ENCODE measurements around the gene TMEM131L. TPM values are rescaled to one million over a fixed set of nuclear protein-coding genes. Genes with fewer than 3 reads are reported as not detected.
A peak's percentile ranks its signal among the peaks of the same experiment; 100 is the strongest.

The TMEM131L gene
- total RNA-seq, 1 experiment from 2014 or later: 14.6 TPM

DNA sequence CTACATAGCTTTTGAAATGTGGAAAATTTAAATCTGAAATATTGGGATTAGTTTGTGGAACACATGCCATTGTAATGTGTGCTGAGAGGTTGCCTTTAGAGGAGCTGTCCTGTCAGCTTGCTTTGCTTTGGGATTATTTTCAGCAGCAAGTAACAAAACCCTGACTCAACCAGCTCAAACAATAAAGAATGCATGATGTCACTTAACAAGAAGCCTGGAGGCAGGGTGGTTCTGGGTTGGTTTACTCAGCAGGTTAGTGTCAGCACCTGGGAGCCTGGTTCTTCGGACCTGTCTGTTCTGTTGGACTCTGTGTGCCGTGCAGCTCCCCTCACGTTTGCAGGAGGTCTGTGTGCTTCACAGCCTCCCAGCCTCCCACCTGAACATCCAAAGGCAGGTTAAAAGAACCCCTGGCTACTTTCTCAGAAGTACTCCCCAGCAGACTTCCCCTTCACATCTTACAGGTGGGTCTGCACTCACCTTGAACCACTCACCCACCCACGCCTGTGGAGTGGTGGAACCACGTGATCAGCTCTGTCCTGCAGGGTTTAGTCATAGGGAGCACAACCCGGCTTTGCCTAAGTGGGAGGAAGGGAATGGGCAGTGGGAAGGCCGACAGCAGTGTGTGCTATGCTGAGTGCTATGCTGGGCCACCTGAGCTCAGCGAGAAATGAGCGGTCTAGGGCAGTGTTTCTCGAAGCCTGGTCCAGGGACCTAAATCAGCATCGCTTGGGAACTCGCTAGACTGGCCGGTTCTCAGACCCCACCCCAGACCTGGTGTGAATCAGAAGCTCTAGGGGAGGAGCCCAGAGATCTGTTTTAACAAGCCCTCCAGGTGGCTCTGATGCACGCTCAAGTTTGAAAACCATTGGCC, 20.4 kb downstream of the TMEM131L start:
- no peak overlapping the region for H3K23ac ChIP-seq (ENCODE audit: insufficient read length, low read depth, low read length)
- H3K4me3 Mint-ChIP-seq: no peak overlapping the region
- H3K4me2 ChIP-seq (ENCODE audit: insufficient read depth, insufficient read length, low read length): no peak overlapping the region
- no peak overlapping the region for H2AK5ac ChIP-seq (ENCODE audit: insufficient read length, low read length)
- peak; percentile 58 for DNase-seq
- no peak overlapping the region for H3K18ac ChIP-seq (ENCODE audit: insufficient read length, low read depth, low read length)
- H2BK15ac ChIP-seq (ENCODE audit: low read depth, low read length): no peak overlapping the region
- H3K27ac Mint-ChIP-seq: peak overlapping the region; percentile 65 to 97 (median 86); a peak in 6 of 7 replicates
- H4K91ac ChIP-seq (ENCODE audit: insufficient read length, low read depth, low read length): no peak overlapping the region
- no peaks in the 10 kb centered on the region for H3K23me2 ChIP-seq (ENCODE audit: insufficient read length, low read depth, low read length, poor library complexity, severe bottlenecking)
- no peak overlapping the region for H3K27ac ChIP-seq (ENCODE audit: insufficient read length, low read depth, low read length)
- TF ChIP-seq, protein P1, sequence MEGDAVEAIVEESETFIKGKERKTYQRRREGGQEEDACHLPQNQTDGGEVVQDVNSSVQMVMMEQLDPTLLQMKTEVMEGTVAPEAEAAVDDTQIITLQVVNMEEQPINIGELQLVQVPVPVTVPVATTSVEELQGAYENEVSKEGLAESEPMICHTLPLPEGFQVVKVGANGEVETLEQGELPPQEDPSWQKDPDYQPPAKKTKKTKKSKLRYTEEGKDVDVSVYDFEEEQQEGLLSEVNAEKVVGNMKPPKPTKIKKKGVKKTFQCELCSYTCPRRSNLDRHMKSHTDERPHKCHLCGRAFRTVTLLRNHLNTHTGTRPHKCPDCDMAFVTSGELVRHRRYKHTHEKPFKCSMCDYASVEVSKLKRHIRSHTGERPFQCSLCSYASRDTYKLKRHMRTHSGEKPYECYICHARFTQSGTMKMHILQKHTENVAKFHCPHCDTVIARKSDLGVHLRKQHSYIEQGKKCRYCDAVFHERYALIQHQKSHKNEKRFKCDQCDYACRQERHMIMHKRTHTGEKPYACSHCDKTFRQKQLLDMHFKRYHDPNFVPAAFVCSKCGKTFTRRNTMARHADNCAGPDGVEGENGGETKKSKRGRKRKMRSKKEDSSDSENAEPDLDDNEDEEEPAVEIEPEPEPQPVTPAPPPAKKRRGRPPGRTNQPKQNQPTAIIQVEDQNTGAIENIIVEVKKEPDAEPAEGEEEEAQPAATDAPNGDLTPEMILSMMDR (conservative IDR thresholded peaks at IDR 0.05): no peak
- H3T11ph ChIP-seq (ENCODE audit: low read length): no peak overlapping the region
- no peak overlapping the region for H3K56ac ChIP-seq (ENCODE audit: insufficient read length, low read depth, low read length)
- peaks cover 56 to 58% of the 10 kb centered on the region in 2 experiments for H3K4me1 Mint-ChIP-seq
- no peaks in the 10 kb centered on the region for H3K27me3 ChIP-seq (ENCODE audit: insufficient read depth, low read length)
- H2BK12ac ChIP-seq (ENCODE audit: insufficient read length, low read depth, low read length): no peak overlapping the region
- no peak overlapping the region for H2BK20ac ChIP-seq (ENCODE audit: low read depth, low read length, poor library complexity, severe bottlenecking)
- H3K4ac ChIP-seq (ENCODE audit: low read depth, low read length): no peak overlapping the region
- H2BK5ac ChIP-seq (ENCODE audit: insufficient read length, low read length): peak overlapping the region; percentile 42
- no peaks in the 10 kb centered on the region for H3K9me3 Mint-ChIP-seq
- H3K14ac ChIP-seq (ENCODE audit: insufficient read depth, low read length): peak overlapping the region; percentile 71
- H4K20me1 ChIP-seq (ENCODE audit: control insufficient read depth, insufficient read depth, insufficient read length): no peaks in the 10 kb centered on the region
- no peak overlapping the region for H4K8ac ChIP-seq (replicated peaks; ENCODE audit: insufficient read length, low read depth, low read length)
- no peaks in the 10 kb centered on the region for H3K27me3 Mint-ChIP-seq (ENCODE audit: low read depth)
- no peak overlapping the region for H2BK120ac ChIP-seq (ENCODE audit: low read depth, low read length, poor library complexity, severe bottlenecking)
- peaks cover 11% of the 10 kb centered on the region; the same call in 1 of the 2 replicates for H3K4me1 ChIP-seq (ENCODE audit: insufficient read depth, low read length)
- no CpG with 5 or more reads among the region's 14 CpGs for WGBS (ENCODE audit: extremely low coverage, insufficient read length, low lambda C conversion rate)
- H3K79me1 ChIP-seq (ENCODE audit: insufficient read depth, low read depth, low read length, poor library complexity, severe bottlenecking): peaks cover 6% of the 10 kb centered on the region
- H2AFZ ChIP-seq (ENCODE audit: low read length): no peak overlapping the region
- no peaks in the 10 kb centered on the region for H3K9me3 ChIP-seq (ENCODE audit: control insufficient read depth, low read depth, low read length)
- no peak overlapping the region for H3K9ac ChIP-seq (ENCODE audit: extremely low read depth, insufficient read length, low read length)
- H3K36me3 Mint-ChIP-seq (ENCODE audit: insufficient read depth in 1 of 3, low read depth in 3 of 3): 0 out of 7 replicates have a peak, but pooled peaks cover 0 to 3% (median 0%) of the 10 kb centered on the region in 3 experiments
- peaks cover 2% of the 10 kb centered on the region; the same call in 1 of the 2 replicates for H3K79me2 ChIP-seq (ENCODE audit: insufficient read depth, low read length)
- no peak overlapping the region for H4K5ac ChIP-seq (ENCODE audit: insufficient read length, low read depth, low read length)

All from H9 (cell line).